Panc1 (cell line): ENCODE results near the gene ATP6V1D. TPM values are rescaled to one million over a fixed set of nuclear protein-coding genes. Genes with fewer than 3 reads are reported as not detected.

Source experiments
- ATAC-seq: fragments of 200-7000 bp; cut with Tn5 transposase; 2 replicates; pipeline ENCODE4 v1.9.1; 2020; ENCODE audit warnings: mild to moderate bottlenecking, moderate library complexity
- BruUV-seq: library from RNA; stranded (reverse); fragments of 400-500 nt; replicated peaks from 2 replicates; lab custom pipeline; 2021; lab: Mats Ljungman, UMichigan
- CTCF ChIA-PET: fragments of 300-600 bp; sonication (Branson Sonifier 250); formaldehyde crosslinking; loops from one replicate; lab custom pipeline; 2022; ENCODE audit warnings: antibody characterized with exemption; lab: Charles Lee
- POLR2A ChIA-PET: fragments of 300-600 bp; sonication (Branson Sonifier 250); formaldehyde crosslinking; loops from one replicate; lab custom pipeline; 2022; ENCODE audit warnings: antibody characterized with exemption; lab: Charles Lee
- DNase-seq: peaks from one replicate; pipeline ENCODE4 v3.0.0-alpha.2; 2010; ENCODE audit warnings: low read depth, low spot score
- H3K27ac ChIP-seq: 2 replicates; pipeline ENCODE4 v1.5.1; 2011; ENCODE audit warnings: mild to moderate bottlenecking, low read length, inconsistent platforms
- H3K27me3 ChIP-seq: fragments of 200-500 bp; sonication (Bioruptor generic); 2 replicates; pipeline ENCODE4 v1.6.0; 2014; ENCODE audit warnings: low read length, inconsistent platforms; ENCODE audit not compliant: control insufficient read depth, insufficient read depth
- H3K36me3 ChIP-seq: fragments of 200-500 bp; sonication (Bioruptor generic); 2 replicates; pipeline ENCODE4 v1.5.1; 2014; ENCODE audit warnings: inconsistent platforms, mild to moderate bottlenecking, low read length, moderate library complexity; ENCODE audit not compliant: control insufficient read depth, insufficient read depth
- H3K4me1 ChIP-seq: 2 replicates; pipeline ENCODE4 v1.5.1; 2011; ENCODE audit warnings: inconsistent platforms, mild to moderate bottlenecking, low read length, moderate library complexity; ENCODE audit not compliant: control insufficient read depth, insufficient read depth
- H3K4me3 ChIP-seq, 2 experiments: 2 replicates each; pipeline ENCODE4 v1.5.1; 2011 to 2012; ENCODE audit warnings: low read depth in 2 of 2, low read length in 2 of 2, mild to moderate bottlenecking in 2 of 2, inconsistent platforms in 1 of 2, moderate library complexity in 1 of 2
- H3K9me3 ChIP-seq: fragments of 200-500 bp; sonication (Bioruptor generic); 2 replicates; pipeline ENCODE4 v1.5.1; 2014; ENCODE audit warnings: low read depth, mild to moderate bottlenecking, inconsistent platforms, low read length, moderate library complexity; ENCODE audit not compliant: control insufficient read depth, insufficient read depth
- CTCF ChIP-seq: fragments of 450-650 bp; IDR thresholded peaks from 2 replicates; pipeline ENCODE4 v1.5.1; 2017; ENCODE audit warnings: mild to moderate bottlenecking
- POLR2AphosphoS5 ChIP-seq: IDR thresholded peaks from 2 replicates; pipeline ENCODE4 v1.6.1; 2012; ENCODE audit warnings: mild to moderate bottlenecking, low read depth, low read length, moderate library complexity
- REST ChIP-seq, 2 experiments: IDR thresholded peaks; 2 replicates each; pipeline ENCODE4 v1.6.1; 2011 to 2012; ENCODE audit warnings: low read depth in 2 of 2, control low read depth in 1 of 2, low read length in 1 of 2, mild to moderate bottlenecking in 1 of 2, moderate library complexity in 1 of 2; ENCODE audit not compliant: insufficient read depth in 1 of 2
- SIN3A ChIP-seq: IDR thresholded peaks from 2 replicates; pipeline ENCODE4 v1.6.1; 2012; ENCODE audit warnings: low read depth, mild to moderate bottlenecking, low read length, moderate library complexity, borderline replicate concordance; ENCODE audit not compliant: insufficient read depth
- TCF7L2 ChIP-seq: IDR thresholded peaks from 2 replicates; pipeline ENCODE4 v1.6.1; 2011; ENCODE audit warnings: mild to moderate bottlenecking, low read depth, low read length, inconsistent platforms
- in situ Hi-C: cut with HindIII; loops from 2 replicates; pipeline ENCODE4 v1.10.0; 2016; ENCODE audit warnings: low sequenced_read_pairs, low pct_unique_long_range_greater_than_20kb
- intact Hi-C: fragments of 100-400 bp; cut with micrococcal nuclease; formaldehyde crosslinking; loops from one replicate; pipeline ENCODE4 v1.10.0; 2022; ENCODE audit not compliant: unreplicated experiment
- total RNA-seq: library from RNA; stranded (reverse); gene quantifications from one replicate; pipeline ENCODE4 v1.2.1, GENCODE V29; 2021; ENCODE audit not compliant: unreplicated experiment

The ATP6V1D gene
- total RNA-seq, 1 experiment from 2014 or later = 68.6 TPM

GRCh38 chr14:67397536-67397935 lies 37.9 kb upstream of the ATP6V1D start:
- in situ Hi-C loops (no loop called here), intact Hi-C loops (no loop called here)
- no peaks in the 10 kb centered on the region for H3K4me1 ChIP-seq
- no peak overlapping the region for H3K27ac ChIP-seq
- no peaks in the 10 kb centered on the region for H3K9me3 ChIP-seq
- ChIA-PET POLR2A (no interaction called here), CTCF (no interaction called here)
- TF ChIP-seq REST (IDR thresholded peaks at IDR 0.05; ENCODE audit: insufficient read depth in 1 of 2, low read depth in 2 of 2, low read length in 1 of 2) = no peak
- no peak for TF ChIP-seq POLR2AphosphoS5
- no peak for TF ChIP-seq SIN3A
- no peak for TF ChIP-seq TCF7L2
- TF ChIP-seq CTCF = no peak
- H3K4me3 ChIP-seq = no peak overlapping the region
- H3K27me3 ChIP-seq = no peaks in the 10 kb centered on the region
- DNase-seq (no peak), ATAC-seq (no peak)
- H3K36me3 ChIP-seq = no peaks in the 10 kb centered on the region
- BruUV-seq = no TSS peak

GRCh38 chr14:67396381-67396970 lies 36.9 kb upstream of the ATP6V1D start:
- Histone ChIP-seq H3K9me3 (no peaks in the 10 kb centered on the region), H3K27me3 (no peaks in the 10 kb centered on the region), H3K4me1 (no peaks in the 10 kb centered on the region), H3K4me3 (no peak overlapping the region), H3K27ac (no peak overlapping the region), H3K36me3 (no peaks in the 10 kb centered on the region)
- ATAC-seq = no peak
- intact Hi-C loops (no loop called here), in situ Hi-C loops (no loop called here)
- no peak for TF ChIP-seq REST (IDR thresholded peaks at IDR 0.05; ENCODE audit: insufficient read depth in 1 of 2, low read depth in 2 of 2, low read length in 1 of 2)
- TF ChIP-seq TCF7L2 = no peak
- TF ChIP-seq SIN3A = no peak
- TF ChIP-seq CTCF = no peak
- no peak for TF ChIP-seq POLR2AphosphoS5
- POLR2A ChIA-PET = no interaction called here
- no TSS peak for BruUV-seq
- DNase-seq = no peak
- CTCF ChIA-PET = no interaction called here
